HCT116 (cell line): ENCODE data around the gene PACSIN2.

Experiments
- CEBPB ChIP-seq: IDR thresholded peaks from 2 replicates; pipeline ENCODE4 v1.6.1; 2012; ENCODE audit warnings: low read depth
- ELF1 ChIP-seq: IDR thresholded peaks from 2 replicates; pipeline ENCODE4 v1.6.1; 2012; ENCODE audit warnings: low read depth, borderline replicate concordance
- EZH2phosphoT487 ChIP-seq: fragments of 200-600 bp; IDR thresholded peaks from 2 replicates; pipeline ENCODE4 v1.6.1; 2018; ENCODE audit warnings: antibody characterized with exemption, borderline replicate concordance
- POLR2A ChIP-seq: IDR thresholded peaks from 2 replicates; pipeline ENCODE4 v1.7.0; 2011; ENCODE audit warnings: borderline replicate concordance; ENCODE audit not compliant: insufficient read depth, insufficient read length; ENCODE audit errors: extremely low read depth
- POLR2AphosphoS5 ChIP-seq: IDR thresholded peaks from 2 replicates; pipeline ENCODE4 v1.6.1; 2011; ENCODE audit warnings: mild to moderate bottlenecking, low read depth, low read length, moderate library complexity
- RAD21 ChIP-seq: IDR thresholded peaks from 2 replicates; pipeline ENCODE4 v1.6.1; 2012; ENCODE audit warnings: low read depth, mild to moderate bottlenecking
- REST ChIP-seq: IDR thresholded peaks from 2 replicates; pipeline ENCODE4 v1.6.1; 2012; ENCODE audit warnings: low read depth
- SIN3A ChIP-seq: IDR thresholded peaks from 2 replicates; pipeline ENCODE4 v1.6.1; 2012; ENCODE audit warnings: low read depth
- TCF7L2 ChIP-seq: IDR thresholded peaks from 2 replicates; pipeline ENCODE4 v1.7.0; 2011; ENCODE audit warnings: borderline replicate concordance, inconsistent platforms; ENCODE audit not compliant: insufficient read depth, insufficient read length; ENCODE audit errors: extremely low read depth
- TF ChIP-seq, protein P1 (sequence below), 3 experiments: fragments of 200-600 bp in 1 of 3; sonication (generic) in 1 of 3; IDR thresholded peaks in 2 of 3; conservative IDR thresholded peaks in 1 of 3; 2 replicates each; pipeline ENCODE4 v1.5.1; 2012 to 2017; ENCODE audit warnings: low read depth in 2 of 3, low read length in 2 of 3, antibody characterized with exemption in 1 of 3, borderline replicate concordance in 1 of 3, control low read depth in 1 of 3, mild to moderate bottlenecking in 1 of 3, mixed read lengths in 1 of 3, mixed run types in 1 of 3, moderate library complexity in 1 of 3; ENCODE audit not compliant: insufficient read depth in 1 of 3

- TF ChIP-seq POLR2AphosphoS5 (no peak), POLR2A (no peak), TCF7L2 (no peak), CEBPB (no peak), ELF1 (no peak), SIN3A (no peak), REST (no peak), RAD21 (no peak), EZH2phosphoT487 (no peak)
- TF ChIP-seq, protein P1, sequence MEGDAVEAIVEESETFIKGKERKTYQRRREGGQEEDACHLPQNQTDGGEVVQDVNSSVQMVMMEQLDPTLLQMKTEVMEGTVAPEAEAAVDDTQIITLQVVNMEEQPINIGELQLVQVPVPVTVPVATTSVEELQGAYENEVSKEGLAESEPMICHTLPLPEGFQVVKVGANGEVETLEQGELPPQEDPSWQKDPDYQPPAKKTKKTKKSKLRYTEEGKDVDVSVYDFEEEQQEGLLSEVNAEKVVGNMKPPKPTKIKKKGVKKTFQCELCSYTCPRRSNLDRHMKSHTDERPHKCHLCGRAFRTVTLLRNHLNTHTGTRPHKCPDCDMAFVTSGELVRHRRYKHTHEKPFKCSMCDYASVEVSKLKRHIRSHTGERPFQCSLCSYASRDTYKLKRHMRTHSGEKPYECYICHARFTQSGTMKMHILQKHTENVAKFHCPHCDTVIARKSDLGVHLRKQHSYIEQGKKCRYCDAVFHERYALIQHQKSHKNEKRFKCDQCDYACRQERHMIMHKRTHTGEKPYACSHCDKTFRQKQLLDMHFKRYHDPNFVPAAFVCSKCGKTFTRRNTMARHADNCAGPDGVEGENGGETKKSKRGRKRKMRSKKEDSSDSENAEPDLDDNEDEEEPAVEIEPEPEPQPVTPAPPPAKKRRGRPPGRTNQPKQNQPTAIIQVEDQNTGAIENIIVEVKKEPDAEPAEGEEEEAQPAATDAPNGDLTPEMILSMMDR (IDR thresholded peaks at IDR 0.05 in 2 of 3, conservative IDR thresholded peaks at IDR 0.05 in 1 of 3; ENCODE audit: borderline replicate concordance in 1 of 3, insufficient read depth in 1 of 3, low read depth in 2 of 3, low read length in 2 of 3) = no peak
Measured at GRCh38 chr22:42879371-42880021, 135.5 kb downstream of the PACSIN2 start.
